Gastroesophageal sphincter (tissue), 4 donors: ENCODE results near the gene ARPP19. TPM values are rescaled to one million over a fixed set of nuclear protein-coding genes. Genes with fewer than 3 reads are reported as not detected.
"Not testable (repeated sequence)": the region's sequence is repeated elsewhere in the genome, so short reads cannot be mapped to it uniquely, and the experiment has no call there.

Experiments used
- ATAC-seq: fragments of 150-250 bp; one replicate; pipeline ENCODE4 v1.9.1; 2016; ENCODE audit warnings: mild to moderate bottlenecking, moderate library complexity
- H3K27ac ChIP-seq, 4 donors: fragments of 200-600 bp; sonication (generic) in 3 of 4; 1 replicate in 3 of 4; 2 replicates in 1 of 4; pipeline ENCODE4 v1.5.1; 2016 to 2019
- H3K27me3 ChIP-seq: fragments of 200-600 bp; sonication (generic); one replicate; pipeline ENCODE4 v1.5.1; 2019
- H3K36me3 ChIP-seq, 2 donors: fragments of 200-600 bp; sonication (generic); one replicate each; pipeline ENCODE4 v1.5.1; 2019; ENCODE audit warnings: control low read depth in 1 of 2
- H3K4me1 ChIP-seq, 3 donors: fragments of 200-600 bp; sonication (generic); 1 replicate in 2 of 3; 2 replicates in 1 of 3; pipeline ENCODE4 v1.5.1; 2016 to 2019; ENCODE audit warnings: control low read depth in 2 of 3
- H3K4me3 ChIP-seq, 2 donors: fragments of 200-600 bp; sonication (generic); one replicate each; pipeline ENCODE4 v1.5.1; 2019; ENCODE audit warnings: mild to moderate bottlenecking in 1 of 2, moderate library complexity in 1 of 2
- H3K9me3 ChIP-seq, 3 donors: fragments of 200-600 bp; sonication (generic); one replicate each; pipeline ENCODE4 v1.5.1; 2017 to 2019; ENCODE audit warnings: control low read depth in 2 of 3
- CTCF ChIP-seq, 4 experiments: fragments of 200-600 bp in 2 of 4; fragments of 450-650 bp in 2 of 4; sonication (generic) in 1 of 4; IDR thresholded peaks; one replicate each; pipeline ENCODE4 v1.5.1; 2017 to 2019; ENCODE audit warnings: antibody characterized with exemption in 4 of 4, mild to moderate bottlenecking in 2 of 4, moderate library complexity in 2 of 4
- EP300 ChIP-seq: sonication (generic); formaldehyde crosslinking; IDR thresholded peaks from one replicate; pipeline ENCODE4 v1.6.1; 2017; ENCODE audit warnings: antibody characterized with exemption, mild to moderate bottlenecking
- POLR2A ChIP-seq, 2 donors: fragments of 450-650 bp; IDR thresholded peaks; one replicate each; pipeline ENCODE4 v1.6.1; 2017; ENCODE audit warnings: antibody characterized with exemption in 2 of 2, mild to moderate bottlenecking in 2 of 2, moderate library complexity in 1 of 2
- POLR2AphosphoS5 ChIP-seq: sonication (generic); formaldehyde crosslinking; IDR thresholded peaks from one replicate; pipeline ENCODE4 v1.6.1; 2017; ENCODE audit warnings: antibody characterized with exemption
- WGBS, 2 donors: methylation state at CpG; one replicate each; pipeline ENCODE4 v1.1.5; 2018; ENCODE audit warnings: low coverage in 1 of 2; 5-methylcytosine and 5-hydroxymethylcytosine counted together
- total RNA-seq, 4 donors: library from RNA; depleted of rRNA; stranded (reverse); fragments of >200 nt; gene quantifications; one replicate each; pipeline ENCODE4 v1.1.0, GENCODE V29; 2016

The ARPP19 gene
- total RNA-seq, 4 donors from 2014 or later = 172 to 226 (median 193) TPM

GRCh38 chr15:52515343-52515742 lies 53.5 kb downstream of the ARPP19 start:
- WGBS, 2 donors = 63 to 82% methylated on average over 2 of the region's 2 CpGs
- peaks cover 0 to 20% (median 0%) of the 10 kb centered on the region in 3 donors for H3K4me1 ChIP-seq
- H3K9me3 ChIP-seq = no peaks in the 10 kb centered on the region
- no peak for ATAC-seq
- no peaks in the 10 kb centered on the region for H3K27me3 ChIP-seq
- H3K27ac ChIP-seq = no peak overlapping the region
- no peak overlapping the region for H3K4me3 ChIP-seq
- no peak for TF ChIP-seq EP300
- no peak for TF ChIP-seq POLR2A (IDR thresholded peaks at IDR 0.05)
- TF ChIP-seq POLR2AphosphoS5 = no peak
- TF ChIP-seq CTCF (IDR thresholded peaks at IDR 0.05) = no peak
- H3K36me3 ChIP-seq = no peaks in the 10 kb centered on the region

GRCh38 chr15:52514482-52514881 lies 54.3 kb downstream of the ARPP19 start:
- Histone ChIP-seq H3K9me3 (no peaks in the 10 kb centered on the region), H3K27me3 (no peaks in the 10 kb centered on the region), H3K4me1 (peaks cover 0 to 14% (median 0%) of the 10 kb centered on the region in 3 donors), H3K27ac (no peak overlapping the region), H3K36me3 (no peaks in the 10 kb centered on the region), H3K4me3 (no peak overlapping the region)
- 71 to 100% methylated on average over 1 of the region's 1 CpG for WGBS, 2 donors
- no peak for ATAC-seq
- TF ChIP-seq CTCF (IDR thresholded peaks at IDR 0.05) (no peak), POLR2A (IDR thresholded peaks at IDR 0.05) (no peak), POLR2AphosphoS5 (no peak), EP300 (no peak)

GRCh38 chr15:52512869-52513268 lies 56.0 kb downstream of the ARPP19 start:
- not testable (repeated sequence) for H3K9me3 ChIP-seq, H3K27ac ChIP-seq, H3K36me3 ChIP-seq, H3K4me3 ChIP-seq, ATAC-seq, H3K27me3 ChIP-seq
- 94 to 100% methylated on average over 1 to 8 of the region's 8 CpGs for WGBS, 2 donors
- peaks cover 0 to 14% (median 0%) of the 10 kb centered on the region in 3 donors for H3K4me1 ChIP-seq

GRCh38 chr15:52511084-52511483 lies 57.7 kb downstream of the ARPP19 start:
- TF ChIP-seq POLR2A (IDR thresholded peaks at IDR 0.05) = no peak
- TF ChIP-seq EP300 = no peak
- no peak for TF ChIP-seq POLR2AphosphoS5
- no peak for TF ChIP-seq CTCF (IDR thresholded peaks at IDR 0.05)
- Histone ChIP-seq H3K36me3 (no peaks in the 10 kb centered on the region), H3K4me1 (peaks cover 0 to 14% (median 0%) of the 10 kb centered on the region in 3 donors), H3K4me3 (no peak overlapping the region), H3K27me3 (no peaks in the 10 kb centered on the region), H3K9me3 (no peaks in the 10 kb centered on the region), H3K27ac (no peak overlapping the region)
- WGBS, 2 donors = 65 to 71% methylated on average over 2 of the region's 2 CpGs
- no peak for ATAC-seq

- TF ChIP-seq POLR2A (IDR thresholded peaks at IDR 0.05) (no peak), POLR2AphosphoS5 (no peak), EP300 (no peak), CTCF (IDR thresholded peaks at IDR 0.05) (no peak)
- Histone ChIP-seq H3K27ac (no peak overlapping the region), H3K9me3 (no peaks in the 10 kb centered on the region), H3K27me3 (no peaks in the 10 kb centered on the region), H3K36me3 (no peaks in the 10 kb centered on the region), H3K4me1 (peaks cover 0 to 14% (median 0%) of the 10 kb centered on the region in 3 donors), H3K4me3 (no peak overlapping the region)
- no peak for ATAC-seq
- 67 to 70% methylated on average over 3 of the region's 3 CpGs for WGBS, 2 donors
Measured at GRCh38 chr15:52509500-52510245, 59.2 kb downstream of the ARPP19 start.
